ENCODE results near the gene DNAJC27.

DNA sequence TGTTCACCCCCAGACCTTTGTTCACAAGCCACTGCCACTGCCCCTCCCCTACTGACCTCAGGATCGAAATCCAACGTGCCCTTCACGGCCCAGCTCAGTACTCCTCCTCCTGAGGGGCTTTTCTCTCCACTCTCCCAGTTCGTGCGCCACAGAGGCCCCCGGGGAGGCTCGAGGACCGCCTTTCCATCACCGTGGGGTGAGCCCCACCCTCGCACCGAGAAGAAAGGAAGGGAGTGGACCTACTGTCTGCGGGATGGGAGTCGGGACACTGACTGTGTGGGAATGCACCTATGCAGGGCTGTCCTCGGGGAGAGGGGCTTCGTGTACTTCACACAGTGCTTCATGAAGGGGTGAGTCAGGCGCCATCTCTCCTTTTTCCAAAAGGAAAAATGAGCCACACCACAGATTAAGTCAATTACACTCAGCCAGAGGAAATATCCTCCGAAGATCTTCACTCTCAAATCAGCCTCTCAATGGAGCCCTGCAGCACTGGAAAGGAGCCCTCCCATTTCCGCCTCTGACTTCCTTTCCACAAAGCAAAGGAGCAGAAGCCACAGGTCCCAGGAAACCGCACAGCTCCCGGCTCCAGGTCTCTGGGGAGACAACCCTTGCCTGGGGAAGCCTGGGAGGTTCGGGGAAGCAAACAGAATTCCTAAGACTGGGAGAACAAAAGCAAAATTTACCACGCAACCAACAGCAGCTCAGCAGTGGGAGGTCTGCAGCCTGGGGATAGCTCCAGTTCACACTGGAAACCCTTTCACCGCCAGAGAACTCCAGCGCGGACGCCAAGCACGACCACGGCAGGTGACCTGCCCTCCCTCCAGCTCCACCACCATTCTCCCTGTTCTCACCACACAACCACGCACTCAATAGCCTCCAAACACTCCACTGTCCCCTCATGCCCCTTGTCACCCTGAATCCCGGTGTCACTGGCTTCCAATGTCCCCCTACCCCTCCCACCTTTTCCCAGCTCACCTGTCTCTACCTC is 73.3 kb downstream of the DNAJC27 start:
- TF ChIP-seq EZH2 (conservative IDR thresholded peaks at IDR 0.05; ENCODE audit: low read depth, low read length) (no peak), ZBTB26 (CRISPR knock-in tag; IDR thresholded peaks at IDR 0.05; ENCODE audit: borderline replicate concordance) (no peak), ELF4 (CRISPR knock-in tag; IDR thresholded peaks at IDR 0.05; ENCODE audit: borderline replicate concordance) (no peak), FOXA1 (IDR thresholded peaks at IDR 0.05) (no peak), FOXA1 (CRISPR knock-in tag; IDR thresholded peaks at IDR 0.05) (no peak), CBX5 (CRISPR knock-in tag; IDR thresholded peaks at IDR 0.05; ENCODE audit: borderline replicate concordance) (no peak)
- TF ChIP-seq, protein P1, sequence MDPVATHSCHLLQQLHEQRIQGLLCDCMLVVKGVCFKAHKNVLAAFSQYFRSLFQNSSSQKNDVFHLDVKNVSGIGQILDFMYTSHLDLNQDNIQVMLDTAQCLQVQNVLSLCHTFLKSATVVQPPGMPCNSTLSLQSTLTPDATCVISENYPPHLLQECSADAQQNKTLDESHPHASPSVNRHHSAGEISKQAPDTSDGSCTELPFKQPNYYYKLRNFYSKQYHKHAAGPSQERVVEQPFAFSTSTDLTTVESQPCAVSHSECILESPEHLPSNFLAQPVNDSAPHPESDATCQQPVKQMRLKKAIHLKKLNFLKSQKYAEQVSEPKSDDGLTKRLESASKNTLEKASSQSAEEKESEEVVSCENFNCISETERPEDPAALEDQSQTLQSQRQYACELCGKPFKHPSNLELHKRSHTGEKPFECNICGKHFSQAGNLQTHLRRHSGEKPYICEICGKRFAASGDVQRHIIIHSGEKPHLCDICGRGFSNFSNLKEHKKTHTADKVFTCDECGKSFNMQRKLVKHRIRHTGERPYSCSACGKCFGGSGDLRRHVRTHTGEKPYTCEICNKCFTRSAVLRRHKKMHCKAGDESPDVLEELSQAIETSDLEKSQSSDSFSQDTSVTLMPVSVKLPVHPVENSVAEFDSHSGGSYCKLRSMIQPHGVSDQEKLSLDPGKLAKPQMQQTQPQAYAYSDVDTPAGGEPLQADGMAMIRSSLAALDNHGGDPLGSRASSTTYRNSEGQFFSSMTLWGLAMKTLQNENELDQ (CRISPR knock-in tag; IDR thresholded peaks at IDR 0.05; ENCODE audit: borderline replicate concordance): no peak
